H7 (cell line): Measurements from ENCODE around the gene RAB36. TPM values are rescaled to one million over a fixed set of nuclear protein-coding genes. Genes with fewer than 3 reads are reported as not detected.

Experiments used
- DNase-seq: peaks from one replicate; pipeline ENCODE4 v3.0.0; 2012
- H3K27me3 ChIP-seq: 2 replicates; pipeline ENCODE4 v1.6.0; 2011; ENCODE audit warnings: mild to moderate bottlenecking, low read length; ENCODE audit not compliant: control insufficient read depth, insufficient read depth
- H3K36me3 ChIP-seq: replicated peaks from 2 replicates; pipeline ENCODE4 v1.5.1; 2011; ENCODE audit warnings: low read length; ENCODE audit not compliant: control insufficient read depth, insufficient read depth
- H3K4me3 ChIP-seq: 2 replicates; pipeline ENCODE4 v1.5.1; 2011; ENCODE audit warnings: low read depth, mild to moderate bottlenecking, control low read depth, low read length, moderate library complexity; ENCODE audit not compliant: insufficient read depth
- total RNA-seq: library from RNA; depleted of rRNA; stranded (reverse); fragments of >200 nt; shearing (Covaris generic); gene quantifications from 2 replicates; pipeline ENCODE4 v1.2.3, GENCODE V29; 2014; rRNA removed

The RAB36 gene, protein sequence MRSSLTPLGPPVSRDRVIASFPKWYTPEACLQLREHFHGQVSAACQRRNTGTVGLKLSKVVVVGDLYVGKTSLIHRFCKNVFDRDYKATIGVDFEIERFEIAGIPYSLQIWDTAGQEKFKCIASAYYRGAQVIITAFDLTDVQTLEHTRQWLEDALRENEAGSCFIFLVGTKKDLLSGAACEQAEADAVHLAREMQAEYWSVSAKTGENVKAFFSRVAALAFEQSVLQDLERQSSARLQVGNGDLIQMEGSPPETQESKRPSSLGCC
- total RNA-seq: 0.81 and 1.7 TPM in 2 replicates

DNA sequence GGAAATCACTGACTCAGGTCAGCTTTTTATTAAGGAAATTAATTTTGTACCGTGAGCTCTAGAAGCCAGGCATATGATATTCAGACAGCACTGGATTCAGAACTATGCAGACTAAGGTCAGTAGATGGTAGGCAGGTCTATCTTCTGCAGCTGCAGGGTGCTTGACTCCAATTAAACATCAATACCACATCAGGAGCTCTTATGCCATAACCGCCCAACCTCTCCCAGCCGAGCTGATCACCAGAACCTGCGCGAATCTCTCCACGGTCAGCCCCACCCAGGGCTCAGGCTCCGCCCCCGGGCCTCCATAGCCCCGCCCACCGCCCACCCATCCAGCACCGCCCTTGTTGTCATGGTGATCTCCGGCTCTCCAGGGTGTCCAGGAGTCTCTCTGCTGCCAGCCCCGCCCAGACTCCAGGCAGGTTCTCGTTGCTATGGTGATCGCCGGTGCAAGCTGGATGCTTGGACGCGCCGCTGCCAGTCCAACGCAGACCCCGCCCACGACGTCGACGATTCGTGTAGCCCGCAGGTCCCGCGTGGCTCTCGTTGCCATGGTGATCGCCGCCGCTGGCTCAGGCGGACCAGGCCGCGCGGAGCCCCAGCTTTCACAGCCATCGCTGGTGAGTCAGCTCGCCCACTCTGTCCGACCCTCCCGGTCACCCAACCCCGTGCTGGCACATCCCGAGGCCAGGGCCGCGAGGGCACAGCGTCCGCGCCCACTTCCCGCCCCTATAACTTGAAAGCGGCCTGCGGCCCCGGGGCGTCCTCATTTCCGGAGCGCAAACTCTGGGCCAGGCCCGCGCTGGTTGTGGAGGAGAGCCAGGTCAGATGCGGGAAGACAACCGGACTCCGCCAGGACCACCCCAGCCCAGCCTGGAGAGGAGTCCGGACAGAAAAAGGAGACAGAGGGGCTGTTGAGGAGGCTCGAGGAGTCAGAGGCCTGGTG is at the start of gene RAB36:
Gene RAB36 (plus strand): TSS at position 546 of the 946 bp plus-strand sequence. CDS start 1,140 bp downstream, outside the sequence.
- H3K4me3 ChIP-seq: peak within 1 kb of the TSS; percentile 55
- peaks cover 4% of the 10 kb centered on the region for H3K27me3 ChIP-seq
- peak; percentile 99 for DNase-seq
- no peaks in the 10 kb centered on the region for H3K36me3 ChIP-seq

DNA sequence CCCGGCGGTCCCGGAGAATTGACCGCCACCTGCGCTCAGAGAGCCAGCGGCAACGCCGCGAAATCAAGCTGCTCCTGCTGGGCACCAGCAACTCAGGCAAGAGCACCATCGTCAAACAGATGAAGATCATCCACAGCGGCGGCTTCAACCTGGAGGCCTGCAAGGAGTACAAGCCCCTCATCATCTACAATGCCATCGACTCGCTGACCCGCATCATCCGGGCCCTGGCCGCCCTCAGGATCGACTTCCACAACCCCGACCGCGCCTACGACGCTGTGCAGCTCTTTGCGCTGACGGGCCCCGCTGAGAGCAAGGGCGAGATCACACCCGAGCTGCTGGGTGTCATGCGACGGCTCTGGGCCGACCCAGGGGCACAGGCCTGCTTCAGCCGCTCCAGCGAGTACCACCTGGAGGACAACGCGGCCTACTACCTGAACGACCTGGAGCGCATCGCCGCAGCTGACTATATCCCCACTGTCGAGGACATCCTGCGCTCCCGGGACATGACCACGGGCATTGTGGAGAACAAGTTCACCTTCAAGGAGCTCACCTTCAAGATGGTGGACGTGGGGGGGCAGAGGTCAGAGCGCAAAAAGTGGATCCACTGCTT is 49.4 kb upstream of the RAB36 start:
- no peak overlapping the region for H3K4me3 ChIP-seq
- DNase-seq: no peak
- H3K27me3 ChIP-seq: no peaks in the 10 kb centered on the region
- no peaks in the 10 kb centered on the region for H3K36me3 ChIP-seq

DNA sequence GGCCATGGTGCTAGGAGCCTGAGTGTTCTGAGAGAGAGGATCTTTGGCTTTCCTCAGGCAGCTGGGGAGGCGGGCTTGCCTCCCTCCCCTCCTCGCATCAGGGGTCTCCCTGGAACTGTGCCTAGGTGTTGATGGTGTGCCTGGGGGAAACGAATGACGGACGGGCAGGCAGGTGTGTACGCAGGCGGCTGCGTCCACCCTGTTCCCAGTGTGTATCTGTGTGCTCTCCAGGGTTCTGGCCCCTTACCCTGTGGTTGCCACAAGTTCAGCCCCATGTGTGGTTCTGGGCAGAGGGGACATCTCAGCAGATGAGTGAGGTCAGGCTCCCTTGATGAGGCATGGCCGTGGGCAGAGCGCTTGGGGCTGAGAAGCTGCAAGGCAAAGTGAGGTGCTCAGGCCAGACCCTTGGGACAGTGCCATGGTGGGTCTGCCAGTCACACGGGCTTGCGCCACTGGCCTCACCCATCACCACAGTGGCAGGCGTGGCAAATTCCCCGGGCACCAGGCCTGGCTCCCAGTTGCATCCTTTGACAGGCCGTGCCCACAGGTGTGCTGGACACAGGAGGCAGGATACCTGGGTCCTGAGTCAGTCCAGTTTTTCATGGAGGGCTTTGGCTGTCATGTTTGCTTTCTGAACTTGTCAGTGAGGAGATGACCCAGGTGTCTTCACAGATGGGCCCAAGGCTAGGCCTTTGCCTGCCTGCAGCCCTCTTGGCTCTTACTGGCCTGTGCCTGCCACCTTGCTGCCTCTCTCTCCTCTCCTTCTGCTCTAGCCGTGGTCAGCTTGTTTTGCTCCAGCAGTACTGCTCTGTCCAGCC is 47.7 kb upstream of the RAB36 start:
- Histone ChIP-seq H3K27me3 (no peaks in the 10 kb centered on the region), H3K4me3 (no peak overlapping the region), H3K36me3 (no peaks in the 10 kb centered on the region)
- DNase-seq: no peak

DNA sequence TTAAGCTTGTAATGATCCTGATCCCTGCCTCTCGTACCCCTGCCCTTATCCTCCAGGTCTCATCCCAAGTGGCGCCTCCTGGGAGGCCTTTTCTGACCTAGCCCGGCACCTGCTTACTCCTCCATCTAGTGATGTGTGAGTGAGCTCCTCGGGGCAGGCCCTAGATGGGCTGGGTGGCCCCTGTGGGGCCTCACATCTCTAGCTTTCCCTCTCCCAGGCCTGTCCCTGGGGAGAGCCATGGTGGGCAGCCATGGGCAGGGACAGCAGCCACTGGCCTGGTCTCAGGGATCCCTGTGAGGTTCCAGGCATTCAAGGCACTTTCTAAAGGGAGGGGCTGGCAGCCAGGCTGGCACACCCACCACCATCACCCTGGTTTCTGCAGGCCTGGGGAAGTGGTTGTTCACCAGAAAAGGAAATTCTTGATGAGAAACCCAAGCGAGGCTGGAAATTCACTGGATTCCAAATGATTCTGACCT is 47.0 kb upstream of the RAB36 start:
- no peak overlapping the region for H3K4me3 ChIP-seq
- no peak for DNase-seq
- no peaks in the 10 kb centered on the region for H3K36me3 ChIP-seq
- no peaks in the 10 kb centered on the region for H3K27me3 ChIP-seq

DNA sequence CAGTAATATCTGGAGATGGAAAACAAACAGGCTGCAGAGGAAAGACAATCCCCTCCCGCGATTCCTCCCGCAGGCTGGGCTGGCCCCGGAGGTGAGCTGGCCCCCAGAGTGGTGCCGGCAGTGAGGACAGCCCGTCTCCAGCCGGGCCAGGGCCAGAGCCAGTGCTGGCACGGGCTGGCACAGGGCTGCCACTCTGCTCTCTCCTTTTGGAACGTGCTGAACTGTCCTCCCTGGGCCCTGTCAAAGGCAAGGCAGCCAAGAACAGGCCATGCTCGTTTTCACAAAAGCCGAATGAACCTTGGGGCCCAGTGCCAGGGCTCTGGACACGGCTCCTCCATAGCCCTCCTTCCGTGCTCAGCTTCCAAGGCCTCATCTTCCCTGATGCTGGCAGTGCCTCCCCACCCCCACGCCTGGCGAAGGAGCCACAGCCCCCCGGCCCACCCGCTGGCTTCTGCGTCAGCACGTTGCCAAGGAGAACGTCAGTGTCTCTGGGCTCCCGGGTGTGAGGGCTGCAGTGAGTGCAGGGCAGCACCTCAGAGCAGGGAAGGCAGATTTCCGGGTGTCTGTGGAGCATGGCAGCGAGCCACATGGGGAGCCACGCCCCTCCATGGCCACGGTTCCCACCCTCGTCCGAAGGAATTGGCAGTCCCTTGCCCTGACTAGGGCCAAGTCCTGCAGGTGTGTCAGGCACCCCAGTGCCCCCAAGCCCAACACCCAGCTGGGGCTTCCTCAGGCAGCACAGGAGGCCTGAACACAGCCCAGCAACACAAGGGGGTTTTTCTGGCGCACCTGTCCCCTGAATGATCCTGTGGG is 46.4 kb upstream of the RAB36 start:
- H3K4me3 ChIP-seq: no peak overlapping the region
- no peaks in the 10 kb centered on the region for H3K27me3 ChIP-seq

DNA sequence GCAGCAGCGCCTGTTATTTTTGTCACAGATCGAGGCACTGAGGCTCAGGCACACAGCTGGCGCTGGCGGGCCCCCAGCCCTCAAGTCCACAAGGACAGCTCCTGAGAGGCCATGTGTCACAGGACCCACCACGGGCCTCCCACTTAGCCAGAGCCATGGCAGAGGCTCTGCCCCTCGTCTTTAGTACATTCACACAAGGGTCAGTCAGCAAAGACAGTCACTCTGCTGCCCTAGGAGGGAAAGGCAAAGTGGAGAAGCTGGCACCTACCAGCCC is 45.8 kb upstream of the RAB36 start:
- no peak overlapping the region for H3K4me3 ChIP-seq
- no peak for DNase-seq
- no peaks in the 10 kb centered on the region for H3K36me3 ChIP-seq
- H3K27me3 ChIP-seq: no peaks in the 10 kb centered on the region

More for the DNA sequence above, 46.4 kb upstream of the RAB36 start:
- DNase-seq: no peak
- no peaks in the 10 kb centered on the region for H3K36me3 ChIP-seq

DNA sequence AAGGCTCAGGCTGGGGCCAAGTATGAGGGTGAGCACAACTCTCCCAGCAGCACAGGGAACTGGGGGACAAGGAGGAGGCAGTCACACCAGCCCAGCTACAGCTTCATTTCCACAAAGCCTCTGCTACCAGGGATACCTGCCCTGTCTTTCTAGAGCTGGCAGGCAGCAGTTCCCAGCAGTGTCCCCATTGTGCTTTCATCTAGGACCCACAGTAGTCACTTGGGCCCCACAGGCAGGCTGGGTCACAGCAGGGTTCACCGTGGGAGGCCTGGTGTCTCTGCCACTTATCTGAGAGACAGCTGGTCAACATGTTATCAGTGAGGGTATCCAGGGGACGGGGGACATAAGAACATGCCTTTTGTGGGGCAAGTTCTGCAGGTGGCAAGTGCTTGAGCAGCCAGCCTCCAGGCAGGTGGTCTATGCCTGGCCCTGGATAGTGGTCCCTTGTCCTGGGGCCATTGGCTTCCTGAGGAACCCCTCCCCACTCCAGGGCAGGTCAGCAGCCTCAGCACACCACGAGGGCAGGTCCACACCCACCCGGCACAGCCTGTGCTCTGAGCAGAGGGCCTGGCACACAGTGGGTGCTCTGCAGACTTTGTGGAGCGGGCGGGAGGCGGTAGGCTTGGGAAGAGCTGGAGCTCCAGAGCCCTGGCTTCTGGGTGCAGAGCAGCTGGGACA is 45.0 kb upstream of the RAB36 start:
- Histone ChIP-seq H3K27me3 (no peaks in the 10 kb centered on the region), H3K36me3 (no peaks in the 10 kb centered on the region), H3K4me3 (no peak overlapping the region)
- no peak for DNase-seq

DNA sequence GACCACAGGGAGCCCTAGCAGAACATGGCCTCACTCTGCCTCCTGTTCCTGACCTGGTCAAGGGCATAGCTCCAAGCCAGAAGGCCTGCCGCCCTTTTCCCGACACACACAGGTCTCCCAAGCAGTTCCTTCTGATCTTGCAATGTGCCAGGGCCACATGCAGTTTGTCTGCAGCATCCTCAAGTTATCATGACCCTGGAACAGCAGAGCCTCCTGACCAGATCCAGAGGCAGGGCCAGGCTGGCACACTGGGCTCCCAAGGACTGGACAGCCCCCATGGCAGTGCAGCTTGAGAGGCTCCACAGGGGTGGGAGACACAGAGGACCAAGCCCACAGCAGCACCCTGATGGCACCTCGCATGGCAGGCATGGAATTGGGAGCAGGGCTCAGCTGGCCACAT is 43.8 kb upstream of the RAB36 start:
- no peak for DNase-seq
- Histone ChIP-seq H3K27me3 (no peaks in the 10 kb centered on the region), H3K4me3 (no peak overlapping the region), H3K36me3 (no peaks in the 10 kb centered on the region)

DNA sequence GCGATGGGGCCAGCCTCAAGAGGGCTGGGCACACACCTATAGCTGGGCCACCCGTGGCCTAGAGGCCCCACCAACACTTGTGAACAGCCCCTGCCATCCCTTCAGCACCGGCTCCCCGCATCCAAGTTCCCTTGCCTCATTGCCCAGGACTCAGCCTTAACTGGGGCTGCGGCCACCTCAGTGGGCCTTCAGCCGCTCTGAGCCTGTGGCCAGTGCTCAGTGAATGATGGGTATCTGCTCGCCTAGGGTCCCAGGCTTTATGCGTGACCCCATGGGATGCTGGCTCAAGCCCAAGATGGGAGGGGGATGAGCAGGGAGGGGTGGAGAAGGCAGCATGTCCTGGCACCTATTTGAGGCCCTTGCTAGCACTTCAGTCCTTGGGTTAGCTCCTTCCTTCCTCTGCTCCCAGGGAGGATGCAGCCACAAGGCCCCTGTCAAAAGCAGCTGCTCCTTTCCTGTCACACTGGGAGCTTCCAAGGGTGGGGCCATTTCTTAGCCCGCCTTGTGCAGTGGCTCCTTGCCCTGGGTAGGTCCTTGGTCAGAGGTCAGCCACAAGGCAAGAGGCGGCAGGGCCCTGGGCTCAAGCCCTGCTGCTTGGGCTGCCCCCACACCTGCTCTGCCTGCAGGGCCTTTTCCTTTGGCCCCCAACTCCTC is 43.1 kb upstream of the RAB36 start:
- Histone ChIP-seq H3K27me3 (no peaks in the 10 kb centered on the region), H3K4me3 (no peak overlapping the region), H3K36me3 (no peaks in the 10 kb centered on the region)
- no peak for DNase-seq

DNA sequence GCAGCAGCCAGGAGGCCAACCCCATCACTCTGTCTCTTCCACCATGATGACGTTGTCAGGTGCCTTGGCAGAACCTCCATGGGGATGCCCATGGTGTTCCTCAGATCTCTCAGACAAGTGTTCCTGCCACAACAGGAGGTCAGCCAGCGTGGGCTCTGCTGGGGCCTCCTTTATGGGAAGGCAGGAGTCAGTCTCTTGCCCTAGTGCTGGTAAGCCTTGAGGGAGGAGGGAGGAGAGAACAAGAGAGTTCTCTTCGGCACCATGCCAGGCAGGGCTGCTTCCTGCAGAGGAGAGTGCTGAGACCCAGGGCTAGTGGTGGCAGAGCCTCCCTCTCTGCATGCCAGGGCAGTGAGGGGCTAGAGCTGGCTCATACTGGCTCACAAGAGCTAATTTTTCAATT is 42.5 kb upstream of the RAB36 start:
- DNase-seq: no peak
- no peaks in the 10 kb centered on the region for H3K36me3 ChIP-seq
- H3K27me3 ChIP-seq: no peaks in the 10 kb centered on the region
- no peak overlapping the region for H3K4me3 ChIP-seq

DNA sequence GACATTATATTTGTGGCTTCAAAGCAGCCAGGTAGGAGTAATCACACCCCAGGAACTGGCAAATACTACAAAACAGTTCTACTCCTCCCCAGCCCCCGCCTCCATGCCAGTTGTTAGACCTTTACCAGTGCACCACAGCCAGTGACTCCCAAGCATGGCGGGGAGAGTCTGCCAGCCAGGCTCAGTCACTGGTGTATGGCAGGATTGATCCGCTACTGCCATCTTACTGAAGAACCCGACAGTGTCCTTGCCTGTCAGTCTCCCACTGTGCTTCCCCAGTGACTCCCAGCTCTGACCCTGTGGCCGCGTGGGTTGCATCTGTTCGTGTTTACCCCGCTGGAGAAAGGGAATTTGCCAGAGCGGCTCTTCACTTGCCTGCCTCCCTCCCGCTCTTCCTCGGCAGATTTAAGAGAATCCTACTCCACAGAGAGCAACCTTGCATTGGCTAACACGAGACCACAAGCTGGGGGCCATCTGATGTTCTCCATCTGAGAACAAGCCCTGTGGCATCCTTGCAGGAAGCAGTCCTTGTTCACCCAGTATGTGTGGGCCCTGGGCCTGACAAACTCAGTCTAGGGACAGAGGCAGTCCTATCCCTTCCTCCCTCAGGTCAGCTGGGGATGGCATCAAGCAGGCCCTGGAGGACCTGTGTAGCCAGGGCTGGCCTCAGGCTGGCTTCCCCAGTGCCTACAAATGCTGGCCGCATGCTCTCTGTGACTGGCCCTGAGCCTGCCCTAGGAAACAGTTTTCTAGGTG is 41.9 kb upstream of the RAB36 start:
- DNase-seq: no peak
- H3K4me3 ChIP-seq: no peak overlapping the region
- no peaks in the 10 kb centered on the region for H3K36me3 ChIP-seq
- H3K27me3 ChIP-seq: no peaks in the 10 kb centered on the region

DNA sequence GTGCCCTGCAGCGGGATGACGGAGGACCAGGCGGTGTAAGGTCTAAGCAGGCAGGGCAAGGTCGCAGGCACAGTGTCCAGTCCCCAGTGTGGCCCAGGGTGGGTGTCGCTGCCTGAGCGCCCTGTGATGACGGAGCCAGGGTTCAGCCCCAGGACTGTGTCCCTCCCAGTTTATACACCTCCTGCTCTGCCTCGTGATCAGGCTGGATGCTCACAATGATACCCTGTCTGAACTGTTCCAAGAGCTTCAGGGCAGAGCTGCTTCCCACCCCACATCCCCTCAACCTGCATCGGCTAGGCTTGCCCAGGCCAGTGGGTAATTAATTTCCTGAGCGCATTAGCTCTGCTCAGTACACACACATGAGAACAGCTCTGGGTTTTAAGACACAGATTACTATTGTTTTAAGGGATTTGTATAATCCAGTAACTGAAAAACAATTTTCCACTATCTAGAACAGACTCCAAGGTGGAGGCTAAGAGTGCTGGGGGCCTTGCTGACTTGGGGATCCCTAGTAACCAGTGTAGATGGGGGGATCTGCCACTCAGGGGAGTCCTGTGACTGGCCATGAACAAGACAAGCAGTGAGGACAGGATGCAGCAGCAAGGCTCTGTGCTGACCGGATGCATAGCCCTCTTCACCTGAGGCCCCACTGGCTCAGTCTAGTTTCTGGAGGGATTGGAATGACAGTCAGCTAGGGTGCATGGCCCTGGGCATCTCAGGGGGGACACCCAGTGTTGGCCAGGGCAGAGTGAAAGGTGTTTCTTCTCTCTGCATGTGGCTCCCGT is 40.9 kb upstream of the RAB36 start:
- H3K27me3 ChIP-seq: no peaks in the 10 kb centered on the region
- no peak for DNase-seq
- H3K4me3 ChIP-seq: no peak overlapping the region
- no peaks in the 10 kb centered on the region for H3K36me3 ChIP-seq
